Uterus (tissue), 2 donors: ENCODE results near the gene SKP1.

ENCODE experiments used
- POLR2A ChIP-seq, 2 donors: fragments of 450-650 bp; IDR thresholded peaks; one replicate each; pipeline ENCODE4 v1.6.1; 2016; ENCODE audit warnings: antibody characterized with exemption in 2 of 2, mild to moderate bottlenecking in 1 of 2, moderate library complexity in 1 of 2
- TF ChIP-seq, protein P1 (sequence below), 4 experiments: fragments of 200-600 bp in 2 of 4; fragments of 450-650 bp in 2 of 4; sonication (generic) in 2 of 4; IDR thresholded peaks; one replicate each; pipeline ENCODE4 v1.5.1; 2016 to 2019; ENCODE audit warnings: antibody characterized with exemption in 4 of 4, mild to moderate bottlenecking in 2 of 4, moderate library complexity in 1 of 4

DNA sequence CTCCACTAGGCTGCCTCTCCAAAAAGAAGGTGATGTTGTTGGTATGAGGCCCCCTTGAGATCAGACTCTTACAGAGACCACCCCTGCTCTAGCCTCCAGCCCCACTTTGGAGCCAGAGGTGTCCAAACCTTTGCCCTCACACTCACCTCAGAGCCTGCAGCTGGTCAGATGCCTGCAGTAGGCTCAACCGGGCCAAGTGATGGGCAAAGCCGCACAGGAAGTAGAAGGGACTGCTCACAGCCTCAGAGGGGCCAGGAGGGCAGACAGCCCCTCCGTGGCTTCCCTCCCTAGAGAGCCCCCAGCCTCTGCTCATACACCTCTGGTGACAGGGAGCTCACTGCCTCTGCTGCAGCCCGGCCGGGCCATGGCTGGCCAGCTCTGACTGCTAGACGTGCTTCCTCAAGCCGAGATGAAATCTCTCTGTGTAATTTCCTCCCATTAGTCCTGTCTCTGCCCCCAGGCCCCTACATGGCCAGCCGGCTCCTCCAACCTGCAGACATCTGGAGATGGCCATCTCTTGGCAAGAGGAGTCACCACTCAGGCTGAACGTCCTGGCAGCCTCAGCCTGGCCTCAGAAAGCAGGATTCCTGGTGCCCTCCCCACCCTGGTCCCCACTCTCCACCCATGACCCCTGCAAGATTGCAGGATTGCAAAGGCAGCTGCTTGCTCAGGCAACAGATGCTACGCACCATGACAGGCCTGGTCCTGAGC lies 69.6 kb downstream of the SKP1 start:
- TF ChIP-seq, protein P1, sequence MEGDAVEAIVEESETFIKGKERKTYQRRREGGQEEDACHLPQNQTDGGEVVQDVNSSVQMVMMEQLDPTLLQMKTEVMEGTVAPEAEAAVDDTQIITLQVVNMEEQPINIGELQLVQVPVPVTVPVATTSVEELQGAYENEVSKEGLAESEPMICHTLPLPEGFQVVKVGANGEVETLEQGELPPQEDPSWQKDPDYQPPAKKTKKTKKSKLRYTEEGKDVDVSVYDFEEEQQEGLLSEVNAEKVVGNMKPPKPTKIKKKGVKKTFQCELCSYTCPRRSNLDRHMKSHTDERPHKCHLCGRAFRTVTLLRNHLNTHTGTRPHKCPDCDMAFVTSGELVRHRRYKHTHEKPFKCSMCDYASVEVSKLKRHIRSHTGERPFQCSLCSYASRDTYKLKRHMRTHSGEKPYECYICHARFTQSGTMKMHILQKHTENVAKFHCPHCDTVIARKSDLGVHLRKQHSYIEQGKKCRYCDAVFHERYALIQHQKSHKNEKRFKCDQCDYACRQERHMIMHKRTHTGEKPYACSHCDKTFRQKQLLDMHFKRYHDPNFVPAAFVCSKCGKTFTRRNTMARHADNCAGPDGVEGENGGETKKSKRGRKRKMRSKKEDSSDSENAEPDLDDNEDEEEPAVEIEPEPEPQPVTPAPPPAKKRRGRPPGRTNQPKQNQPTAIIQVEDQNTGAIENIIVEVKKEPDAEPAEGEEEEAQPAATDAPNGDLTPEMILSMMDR (IDR thresholded peaks at IDR 0.05): no peak
- no peak for TF ChIP-seq POLR2A (IDR thresholded peaks at IDR 0.05)
